K562 (cell line): ENCODE results near the gene MIEF1. TPM values are rescaled to one million over a fixed set of nuclear protein-coding genes. Genes with fewer than 3 reads are reported as not detected.
A peak's percentile ranks its signal among the peaks of the same experiment; 100 is the strongest.

Source experiments
- ATAC-seq: fragments of 200-7000 bp; cut with Tn5 transposase; 3 replicates; pipeline ENCODE4 v1.9.1; 2020; ENCODE audit warnings: moderate library complexity
- Bru-seq: library from RNA; stranded (reverse); fragments of 400-500 nt; gene quantifications from one replicate; lab custom pipeline; 2021; lab: Mats Ljungman, UMichigan
- BruChase-seq, 2 experiments: library from RNA; stranded (reverse); fragments of 400-500 nt; gene quantifications; one replicate each; lab custom pipeline; 2021; lab: Mats Ljungman, UMichigan
- BruUV-seq: library from RNA; stranded (reverse); fragments of 400-500 nt; replicated peaks from 2 replicates; lab custom pipeline; 2021; lab: Mats Ljungman, UMichigan
- CTCF ChIA-PET: fragments of 300-600 bp; formaldehyde crosslinking; extraction: SDS; loops from one replicate; lab custom pipeline; 2021; ENCODE audit warnings: low intra/inter-chr PET ratio; lab: Yijun Ruan, JAX
- POLR2A ChIA-PET: fragments of 300-600, 350-650 bp; sonication (Branson Sonifier 250); formaldehyde crosslinking; extraction: SDS; loops from one replicate; lab custom pipeline; 2021; ENCODE audit warnings: antibody characterized with exemption, inconsistent platforms; lab: Yijun Ruan, JAX
- DNase-seq, 4 experiments: peaks; one replicate each; pipeline versions ENCODE4 v3.0.0 to v3.0.0-alpha.2; 2011 to 2018; ENCODE audit warnings: low spot score in 3 of 4, mixed read lengths in 3 of 4; ENCODE audit errors: extremely low read depth in 1 of 4
- FAIRE-seq: peaks from 2 replicates; lab custom pipeline; 2011; peaks lifted over from hg19 to GRCh38; lab: Jason Lieb, UNC
- H2AFZ ChIP-seq: 2 replicates; pipeline ENCODE4 v1.6.0; 2011; ENCODE audit warnings: low read depth, low read length, control low read depth, inconsistent platforms
- H3K27ac ChIP-seq: fragments of 200-600 bp; 3 replicates; pipeline ENCODE4 v1.8.0; 2011; ENCODE audit warnings: low read depth, mild to moderate bottlenecking, control low read depth, inconsistent platforms, low read length, moderate library complexity, mixed read lengths; ENCODE audit errors: extremely low read depth
- H3K27me3 ChIP-seq, 2 experiments: fragments of 300-600 bp in 1 of 2; 2 replicates in 1 of 2; 3 replicates in 1 of 2; pipeline versions ENCODE4 v1.6.0 to v1.8.0; 2011; ENCODE audit warnings: inconsistent platforms in 2 of 2, low read length in 2 of 2, mild to moderate bottlenecking in 1 of 2, mixed read lengths in 1 of 2, moderate library complexity in 1 of 2; ENCODE audit not compliant: control insufficient read depth in 2 of 2, insufficient read depth in 2 of 2
- H3K36me3 ChIP-seq: fragments of 300-600 bp; 3 replicates; pipeline ENCODE4 v1.8.0; 2011; ENCODE audit warnings: mild to moderate bottlenecking, low read length, inconsistent platforms; ENCODE audit not compliant: control insufficient read depth, insufficient read depth
- H3K4me1 ChIP-seq, 2 experiments: fragments of 200-600 bp in 1 of 2; replicated peaks in 1 of 2; 2 replicates in 1 of 2; 3 replicates in 1 of 2; pipeline versions ENCODE4 v1.5.1 to v1.8.0; 2011; ENCODE audit warnings: inconsistent platforms in 2 of 2, low read length in 2 of 2, mild to moderate bottlenecking in 1 of 2, mixed read lengths in 1 of 2, moderate library complexity in 1 of 2; ENCODE audit not compliant: control insufficient read depth in 2 of 2, insufficient read depth in 2 of 2
- H3K4me2 ChIP-seq: 2 replicates; pipeline ENCODE4 v1.6.1; 2011; ENCODE audit warnings: low read length, control low read depth, inconsistent platforms, mixed read lengths; ENCODE audit not compliant: insufficient read depth
- H3K4me3 ChIP-seq: fragments of 200-600 bp; sonication (generic), shearing (Covaris generic); 2 replicates; pipeline ENCODE4 v1.5.1; 2016; ENCODE audit warnings: control low read depth, inconsistent platforms
- H3K79me2 ChIP-seq: fragments of 200-600 bp; 3 replicates; pipeline ENCODE4 v1.8.0; 2011; ENCODE audit warnings: low read length, inconsistent platforms; ENCODE audit not compliant: control insufficient read depth, insufficient read depth
- H3K9ac ChIP-seq, 2 experiments: 2 replicates each; pipeline versions ENCODE4 v1.6.0 to v1.6.1; 2011; ENCODE audit warnings: low read depth in 2 of 2, low read length in 2 of 2, control low read depth in 1 of 2, inconsistent platforms in 1 of 2, mild to moderate bottlenecking in 1 of 2, mixed read lengths in 1 of 2; ENCODE audit not compliant: insufficient read depth in 1 of 2
- H3K9me1 ChIP-seq: one replicate; pipeline ENCODE4 v1.6.0; 2011; ENCODE audit warnings: inconsistent platforms, mild to moderate bottlenecking, low read length, moderate library complexity; ENCODE audit not compliant: control insufficient read depth, insufficient read depth
- H3K9me3 ChIP-seq: replicated peaks from 2 replicates; pipeline ENCODE4 v1.5.1; 2011; ENCODE audit warnings: low read depth, low read length, inconsistent platforms; ENCODE audit not compliant: control insufficient read depth, insufficient read depth
- H4K20me1 ChIP-seq: replicated peaks from 2 replicates; pipeline ENCODE4 v1.6.1; 2011; ENCODE audit warnings: low read length, inconsistent platforms, mixed read lengths; ENCODE audit not compliant: control insufficient read depth, insufficient read depth
- ARID4B ChIP-seq: sonication (generic); formaldehyde crosslinking; IDR thresholded peaks from 2 replicates; pipeline ENCODE4 v1.8.0; 2022; ENCODE audit warnings: mild to moderate bottlenecking, missing genetic modification reagents
- ESRRA ChIP-seq: fragments of 450-650 bp; IDR thresholded peaks from 2 replicates; pipeline ENCODE4 v1.6.1; 2014; ENCODE audit warnings: low read depth, mild to moderate bottlenecking, moderate library complexity, borderline replicate concordance
- MBD2 ChIP-seq: sonication (generic); IDR thresholded peaks from 2 replicates; pipeline ENCODE4 v1.6.1; 2016; ENCODE audit warnings: low read depth, borderline replicate concordance
- POLR2B ChIP-seq: fragments of 450-650 bp; IDR thresholded peaks from 2 replicates; pipeline ENCODE4 v1.6.1; 2018; ENCODE audit warnings: low read depth; ENCODE audit not compliant: partially characterized antibody
- SUPT5H ChIP-seq: fragments of 450-650 bp; IDR thresholded peaks from 2 replicates; pipeline ENCODE4 v1.6.1; 2016
- ZBTB2 ChIP-seq: fragments of 450-650 bp; IDR thresholded peaks from 2 replicates; pipeline ENCODE4 v1.6.1; 2016; ENCODE audit warnings: antibody characterized with exemption
- WGBS: fragments of 100-300 bp; shearing (Covaris generic); methylation state at CpG from one replicate; pipeline ENCODE4 v1.1.6; 2016; ENCODE audit warnings: low coverage, mixed read lengths; ENCODE audit not compliant: insufficient coverage; ENCODE audit errors: missing lambda C conversion rate; 5-methylcytosine and 5-hydroxymethylcytosine counted together
- in situ Hi-C: fragments of 300-500 bp; cut with MboI; formaldehyde crosslinking; loops from 4 replicates; pipeline ENCODE4 v1.15.0; 2018; ENCODE audit warnings: inconsistent platforms, mixed read lengths
- intact Hi-C: fragments of 100-400 bp; cut with micrococcal nuclease; formaldehyde crosslinking; loops from 2 replicates; pipeline ENCODE4 v1.14.2; 2022
- long read RNA-seq, 3 experiments: library from polyadenylated mRNA in 2 of 3; library from RNA in 1 of 3; unstranded in 2 of 3; stranded (forward) in 1 of 3; transcript quantifications; one replicate each; pipeline ENCODE4 v2.0.0, GENCODE V29; 2019 to 2022
- polyA minus RNA-seq, 3 experiments: library from RNA; depleted of rRNA, polyadenylated mRNA; stranded (reverse); fragments of >200 nt; gene quantifications; 2 replicates each; pipeline ENCODE4 v1.2.3, GENCODE V29; 2011
- polyA plus RNA-seq, 8 experiments: library from polyadenylated mRNA; depleted of rRNA in 4 of 8; stranded (reverse) in 5 of 8; unstranded in 3 of 8; fragments of >200 nt; fragmentation: Nextera tagmentation in 2 of 8; fragmentation: Illumina TruSeq in 1 of 8; extraction: Ambion mirVana in 2 of 8; extraction: Trizol in 1 of 8; gene quantifications; 2 replicates each; pipeline versions ENCODE4 v1.2.1 to v1.2.3, GENCODE V29; 2011 to 2014; ENCODE audit warnings: inconsistent platforms in 1 of 8, missing spikeins in 1 of 8
- total RNA-seq, 7 experiments: library from RNA; depleted of rRNA in 6 of 7; stranded (reverse); fragments of >200 nt in 6 of 7; fragmentation: Illumina TruSeq in 2 of 7; extraction: Trizol in 2 of 7; gene quantifications; 2 replicates each; pipeline versions ENCODE4 v1.2.1 to v1.2.3, GENCODE V29; 2011 to 2021; ENCODE audit warnings: low replicate concordance in 1 of 7

Gene MIEF1
- 31.0 and 48.3 TPM in 2 replicates for total RNA-seq (2011; cell fraction: chromatin; rRNA removed; ENCODE audit: low replicate concordance)
- total RNA-seq (2011; cell fraction: nucleolus; rRNA removed) = 30.9 and 36.7 TPM in 2 replicates
- total RNA-seq (2011; cell fraction: nucleoplasm; rRNA removed) = 33.9 and 34.4 TPM in 2 replicates
- 25.5 and 28.3 TPM in 2 replicates for total RNA-seq (2014; rRNA removed)
- total RNA-seq (2014; rRNA removed; fragmentation: Illumina TruSeq; extraction: Trizol) = 28.6 and 29.0 TPM in 2 replicates
- 26.8 and 27.1 TPM in 2 replicates for total RNA-seq (2015; rRNA removed; fragmentation: Illumina TruSeq; extraction: Trizol)
- total RNA-seq (2021) = 51.8 and 54.3 TPM in 2 replicates
- 20.0 and 21.7 TPM in 2 replicates for polyA plus RNA-seq (2011; rRNA removed)
- polyA plus RNA-seq (2011; cell fraction: cytosol; rRNA removed) = 23.2 and 29.6 TPM in 2 replicates
- polyA plus RNA-seq (2011; cell fraction: nucleus; rRNA removed) = 13.3 and 18.3 TPM in 2 replicates
- 23.3 and 33.4 TPM in 2 replicates for polyA plus RNA-seq (2012)
- 37.7 and 40.8 TPM in 2 replicates for polyA plus RNA-seq (2014; fragmentation: Illumina TruSeq; extraction: Trizol)
- polyA plus RNA-seq (2014; fragmentation: Nextera tagmentation; extraction: Ambion mirVana) = 10 to 100 TPM; 10.9 to 13.1 TPM
- polyA plus RNA-seq (2014; rRNA removed) = 23.6 and 29.1 TPM in 2 replicates
- 31.6 and 37.3 TPM in 2 replicates for polyA minus RNA-seq (2011; rRNA and poly(A)+ RNA removed)
- 23.3 and 24.0 TPM in 2 replicates for polyA minus RNA-seq (2011; cell fraction: cytosol; rRNA and poly(A)+ RNA removed)
- 13.6 and 15.8 TPM in 2 replicates for polyA minus RNA-seq (2011; cell fraction: nucleus; rRNA and poly(A)+ RNA removed)
- percentile 83 among the genes with signal in this experiment for Bru-seq, nascent RNA
- percentile 88 among the genes with signal in this experiment for BruChase-seq, experiment 1, labeled RNA remaining after a 2-hour chase
- percentile 90 among the genes with signal in this experiment for BruChase-seq, experiment 2, labeled RNA remaining after a 6-hour chase
- long read RNA-seq, experiment 1, full-length matches to known transcripts = 30 of 228 reads
- long read RNA-seq, experiment 1, partial matches to known transcripts = 169 of 228 reads
- long read RNA-seq, experiment 1, other reads (novel, unspliced or antisense) = 29 of 228 reads
- long read RNA-seq, experiment 2, full-length matches to known transcripts = 26 of 85 reads
- long read RNA-seq, experiment 2, partial matches to known transcripts = 52 of 85 reads
- long read RNA-seq, experiment 2, other reads (novel, unspliced or antisense) = 7 of 85 reads
- long read RNA-seq, experiment 3, full-length matches to known transcripts = 14 of 27 reads
- long read RNA-seq, experiment 3, partial matches to known transcripts = 3 of 27 reads
- long read RNA-seq, experiment 3, other reads (novel, unspliced or antisense) = 10 of 27 reads

- peak; percentile 76 for FAIRE-seq
- no peaks in the 10 kb centered on the region for H4K20me1 ChIP-seq
- POLR2A ChIA-PET = interaction anchor here (0.8 to 8.6 kb wide), 7 partner anchors 12 to 187 kb away, joined by 3 to 106 read pairs (median 7); partner anchors contain the start of gene ATF4
- 0 out of 2 replicates have a peak, but pooled peaks have one; percentile 27 for TF ChIP-seq ZBTB2
- peak; percentile 47; the same call in 1 of the 2 replicates for TF ChIP-seq MBD2
- TF ChIP-seq POLR2B = peak; percentile 62
- TF ChIP-seq ESRRA = peak; percentile 98
- TF ChIP-seq ARID4B (CRISPR knock-in tag) = peak; percentile 74; the same call in 1 of the 2 replicates
- peak; percentile 72 for TF ChIP-seq SUPT5H
Observed at GRCh38 chr22:39502109-39502788, at the start of gene MIEF1. TSS of gene MIEF1 (plus strand) at chr22:39502290. CDS start at chr22:39511295, 9,005 bp downstream.

More at GRCh38 chr22:39502109-39502788, at the start of gene MIEF1:
- no peaks in the 10 kb centered on the region for H3K9me3 ChIP-seq
- intact Hi-C loops = no loop called here
- peak within 1 kb of the TSS; percentile 95 for H3K4me2 ChIP-seq
- ATAC-seq (peak; percentile 95), DNase-seq (peak; percentile 88 to 97 (median 90))
- H3K4me1 ChIP-seq = peaks cover 22 to 29% of the 10 kb centered on the region in 2 experiments
- peak within 1 kb of the TSS; percentile 95 to 96 for H3K9ac ChIP-seq
- no TSS peak for BruUV-seq
- no peaks in the 10 kb centered on the region for H3K27me3 ChIP-seq
- H3K36me3 ChIP-seq = peaks cover 47% of the 10 kb centered on the region
- H3K27ac ChIP-seq = peak within 1 kb of the TSS; percentile 84
- in situ Hi-C loops = loop anchor here (10.0 kb wide), 1 partner anchor 327 kb away; no protein-coding TSS in a partner anchor
- H2AFZ ChIP-seq = peak within 1 kb of the TSS; percentile 70
- peaks cover 49% of the 10 kb centered on the region for H3K79me2 ChIP-seq
- WGBS = 3% methylated on average over 23 of the region's 58 CpGs
- no peaks in the 10 kb centered on the region for H3K9me1 ChIP-seq
- CTCF ChIA-PET = no interaction called here
- peak within 1 kb of the TSS; percentile 96 for H3K4me3 ChIP-seq
